ENCODE data around the gene WDR36.

Gene WDR36

GRCh38 chr5:111173476-111173875, 81.3 kb downstream of the WDR36 start:
- no peak overlapping the region for H3K27ac ChIP-seq (ENCODE audit: low read depth, low read length, severe bottlenecking)
- H3K4me1 ChIP-seq (ENCODE audit: control insufficient read depth, insufficient read depth, low read length, poor library complexity, severe bottlenecking) = no peaks in the 10 kb centered on the region
- 83 to 100% methylated on average over 1 of the region's 2 CpGs for WGBS, 2 experiments (ENCODE audit: insufficient coverage in 2 of 2)
- no peak overlapping the region for H3K4me3 ChIP-seq (ENCODE audit: extremely low read depth, insufficient read depth, low read length, poor library complexity, severe bottlenecking)
- H3K36me3 ChIP-seq (ENCODE audit: control insufficient read depth, insufficient read depth, low read length) = no peaks in the 10 kb centered on the region
- no peaks in the 10 kb centered on the region for H3K9me3 ChIP-seq (ENCODE audit: control insufficient read depth, low read length)

All from mesodermal cell (in vitro differentiated cells).